Activated CD8-positive, alpha-beta memory T cell treated with anti-CD3 and anti-CD28 coated beads for 36 hours (primary cell): ENCODE data around the gene GSDMA. TPM values are rescaled to one million over a fixed set of nuclear protein-coding genes. Genes with fewer than 3 reads are reported as not detected.

Experiments
- CTCF ChIA-PET: fragments of 350-600 bp; sonication (Branson Sonifier 250); formaldehyde crosslinking; loops from one replicate; lab custom pipeline; 2021; ENCODE audit warnings: antibody characterized with exemption; lab: Charles Lee
- POLR2A ChIA-PET: fragments of 350-600 bp; sonication (Branson Sonifier 250); formaldehyde crosslinking; loops from one replicate; lab custom pipeline; 2021; ENCODE audit warnings: antibody characterized with exemption; lab: Charles Lee
- total RNA-seq, 2 experiments: library from RNA; stranded (reverse); gene quantifications; one replicate each; pipeline ENCODE4 v1.2.3, GENCODE V29; 2021

Gene GSDMA
- under 1 TPM; 0.08 to 0.10 TPM for total RNA-seq

GRCh38 chr17:39962642-39963220 is at the start of gene GSDMA:
Gene GSDMA (plus strand): TSS chr17:39963004. CDS start chr17:39965688, 2,684 bp downstream.
- CTCF ChIA-PET, result interaction anchor here (0.7 to 1.0 kb wide), 2 partner anchors 123 to 224 kb away, joined by 3 to 5 read pairs; no protein-coding TSS in a partner anchor

GRCh38 chr17:39913989-39914388 is 48.8 kb upstream of the GSDMA start:
- ChIA-PET CTCF (no interaction called here), POLR2A (no interaction called here)

More at GRCh38 chr17:39962642-39963220, at the start of gene GSDMA:
- POLR2A ChIA-PET, result no interaction called here

- POLR2A ChIA-PET, result interaction anchor here (2.1 kb wide), 1 partner anchor 11 kb away, joined by 17 read pairs; the partner anchor contains the start of genes LRRC3C and ORMDL3
Measured at GRCh38 chr17:39915559-39915958, 47.2 kb upstream of the GSDMA start.

GRCh38 chr17:39916918-39917317 is 45.9 kb upstream of the GSDMA start:
- CTCF ChIA-PET, result interaction anchor here (0.6 to 1.6 kb wide), 2 partner anchors 9 to 609 kb away, joined by 3 to 4 read pairs; no protein-coding TSS in a partner anchor
- POLR2A ChIA-PET, result interaction anchor here (2.1 kb wide), 1 partner anchor 10 kb away, joined by 17 read pairs; the partner anchor contains the start of genes LRRC3C and ORMDL3

More at GRCh38 chr17:39915559-39915958, 47.2 kb upstream of the GSDMA start:
- CTCF ChIA-PET, result interaction anchor here (1.5 to 1.6 kb wide), 2 partner anchors 11 to 64 kb away, joined by 3 to 6 read pairs; partner anchors contain the start of gene PSMD3

- CTCF ChIA-PET, result no interaction called here
Measured at GRCh38 chr17:39919087-39919683, 43.6 kb upstream of the GSDMA start.

GRCh38 chr17:39920218-39921210 is 42.3 kb upstream of the GSDMA start:
- ChIA-PET POLR2A (interaction anchor here (0.6 kb wide), 1 partner anchor 190 kb away, joined by 3 read pairs; the partner anchor contains the start of gene MIEN1), CTCF (no interaction called here)

More at GRCh38 chr17:39919087-39919683, 43.6 kb upstream of the GSDMA start:
- POLR2A ChIA-PET, result interaction anchor here (0.5 kb wide), 1 partner anchor 12 kb away, joined by 3 read pairs; no protein-coding TSS in a partner anchor

- CTCF ChIA-PET, result no interaction called here
- POLR2A ChIA-PET, result no interaction called here
Measured at GRCh38 chr17:39921323-39921722, 41.5 kb upstream of the GSDMA start.

- CTCF ChIA-PET, result interaction anchor here (0.7 kb wide), 1 partner anchor 49 kb away, joined by 3 read pairs; no protein-coding TSS in a partner anchor
- POLR2A ChIA-PET, result interaction anchor here (0.6 kb wide), 1 partner anchor 293 kb away, joined by 3 read pairs; no protein-coding TSS in a partner anchor
Measured at GRCh38 chr17:39922006-39922405, 40.8 kb upstream of the GSDMA start.

GRCh38 chr17:39923230-39923629 is 39.6 kb upstream of the GSDMA start:
- ChIA-PET POLR2A (interaction anchor here (0.5 kb wide), 1 partner anchor 146 kb away, joined by 10 read pairs; no protein-coding TSS in a partner anchor), CTCF (no interaction called here)

- POLR2A ChIA-PET, result no interaction called here
- CTCF ChIA-PET, result interaction anchor here (1.3 kb wide), 1 partner anchor 56 kb away, joined by 3 read pairs; the partner anchor contains the start of gene PSMD3
Measured at GRCh38 chr17:39923836-39924690, 38.7 kb upstream of the GSDMA start.

- POLR2A ChIA-PET, result no interaction called here
- CTCF ChIA-PET, result interaction anchor here (1.3 to 1.8 kb wide), 2 partner anchors 54 to 56 kb away, joined by 3 to 4 read pairs; partner anchors contain the start of gene PSMD3
Measured at GRCh38 chr17:39924691-39925055, 38.1 kb upstream of the GSDMA start.

- POLR2A ChIA-PET, result interaction anchor here (1.3 to 2.8 kb wide), 5 partner anchors 10 to 171 kb away, joined by 3 to 17 read pairs (median 4); partner anchors contain the start of gene IKZF3
- CTCF ChIA-PET, result interaction anchor here (0.9 to 1.8 kb wide), 3 partner anchors 10 to 53 kb away, joined by 3 to 4 read pairs (median 3); no protein-coding TSS in a partner anchor
Measured at GRCh38 chr17:39925282-39926134, 37.3 kb upstream of the GSDMA start.

- ChIA-PET CTCF (interaction anchor here (0.9 to 1.8 kb wide), 4 partner anchors 10 to 53 kb away, joined by 3 to 4 read pairs (median 4); no protein-coding TSS in a partner anchor), POLR2A (interaction anchor here (0.6 to 2.8 kb wide), 7 partner anchors 10 to 171 kb away, joined by 3 to 17 read pairs (median 4); partner anchors contain the start of gene IKZF3)
Measured at GRCh38 chr17:39926135-39926587, 36.6 kb upstream of the GSDMA start.

GRCh38 chr17:39926588-39927100 is 36.2 kb upstream of the GSDMA start:
- ChIA-PET CTCF (interaction anchor here (0.9 to 1.8 kb wide), 5 partner anchors 11 to 52 kb away, joined by 3 to 4 read pairs (median 3); no protein-coding TSS in a partner anchor), POLR2A (interaction anchor here (0.6 to 2.8 kb wide), 7 partner anchors 11 to 172 kb away, joined by 3 to 17 read pairs (median 4); partner anchors contain the start of gene IKZF3)

GRCh38 chr17:39927101-39927928 is 35.5 kb upstream of the GSDMA start, which contains the start of the genes LRRC3C and ORMDL3:
Gene LRRC3C (plus strand): TSS chr17:39927732. CDS start chr17:39941524, 13,792 bp downstream.
Gene ORMDL3 (minus strand): TSS chr17:39927601. CDS start chr17:39924203, 3,398 bp downstream.
- CTCF ChIA-PET, result interaction anchor here (1.0 to 1.8 kb wide), 2 partner anchors 17 to 32 kb away, joined by 3 to 4 read pairs; no protein-coding TSS in a partner anchor
- POLR2A ChIA-PET, result interaction anchor here (1.0 to 2.8 kb wide), 4 partner anchors 12 to 173 kb away, joined by 4 to 17 read pairs (median 6); partner anchors contain the start of gene IKZF3
